HEK293T (cell line): ENCODE data around the gene RFK.

Experiments used
- CTCF ChIA-PET: fragments of 350-600 bp; formaldehyde crosslinking; extraction: SDS; loops from one replicate; lab custom pipeline; 2021; ENCODE audit warnings: antibody characterized with exemption, inconsistent platforms; lab: Yijun Ruan, JAX
- POLR2A ChIA-PET: fragments of 350-600 bp; formaldehyde crosslinking; extraction: SDS; loops from one replicate; lab custom pipeline; 2020; ENCODE audit warnings: antibody characterized with exemption, inconsistent platforms; lab: Yijun Ruan, JAX
- DNase-seq: peaks from one replicate; pipeline ENCODE4 v3.0.0; 2012; ENCODE audit warnings: mixed read lengths; ENCODE audit errors: extremely low spot score
- ARNT ChIP-seq: fragments of 450-650 bp; IDR thresholded peaks from 2 replicates; pipeline ENCODE4 v1.6.1; 2017; ENCODE audit warnings: mild to moderate bottlenecking
- BHLHE40 ChIP-seq: fragments of 450-650 bp; IDR thresholded peaks from 2 replicates; pipeline ENCODE4 v1.6.1; 2016; ENCODE audit warnings: mild to moderate bottlenecking, moderate library complexity, borderline replicate concordance
- CTBP1 ChIP-seq: fragments of 450-650 bp; IDR thresholded peaks from 2 replicates; pipeline ENCODE4 v1.6.1; 2016; ENCODE audit warnings: borderline replicate concordance
- ELF4 ChIP-seq: fragments of 450-650 bp; IDR thresholded peaks from 2 replicates; pipeline ENCODE4 v1.6.1; 2017; ENCODE audit warnings: antibody characterized with exemption
- FOXA1 ChIP-seq: fragments of 450-650 bp; IDR thresholded peaks from 2 replicates; pipeline ENCODE4 v1.6.1; 2016; ENCODE audit warnings: mild to moderate bottlenecking
- FOXK2 ChIP-seq: fragments of 450-650 bp; IDR thresholded peaks from 2 replicates; pipeline ENCODE4 v1.6.1; 2016; ENCODE audit warnings: mild to moderate bottlenecking
- FOXM1 ChIP-seq: fragments of 450-650 bp; IDR thresholded peaks from 2 replicates; pipeline ENCODE4 v1.6.1; 2017; ENCODE audit warnings: mild to moderate bottlenecking, borderline replicate concordance
- HDGF ChIP-seq: fragments of 450-650 bp; IDR thresholded peaks from 2 replicates; pipeline ENCODE4 v1.6.1; 2017; ENCODE audit warnings: antibody characterized with exemption, borderline replicate concordance
- L3MBTL2 ChIP-seq: fragments of 450-650 bp; conservative IDR thresholded peaks from 2 replicates; pipeline ENCODE4 v1.6.1; 2016; ENCODE audit warnings: mild to moderate bottlenecking
- LEF1 ChIP-seq: fragments of 450-650 bp; IDR thresholded peaks from 2 replicates; pipeline ENCODE4 v1.6.1; 2017; ENCODE audit warnings: mild to moderate bottlenecking, borderline replicate concordance
- NFRKB ChIP-seq: fragments of 450-650 bp; IDR thresholded peaks from 2 replicates; pipeline ENCODE4 v1.6.1; 2016; ENCODE audit warnings: mild to moderate bottlenecking, moderate library complexity
- SP1 ChIP-seq: fragments of 450-650 bp; IDR thresholded peaks from 2 replicates; pipeline ENCODE4 v1.6.1; 2017
- SUZ12 ChIP-seq: fragments of 450-650 bp; IDR thresholded peaks from 2 replicates; pipeline ENCODE4 v1.6.1; 2016; ENCODE audit warnings: mild to moderate bottlenecking
- TARDBP ChIP-seq: fragments of 450-650 bp; IDR thresholded peaks from 2 replicates; pipeline ENCODE4 v1.6.1; 2016
- ZNF384 ChIP-seq: fragments of 450-650 bp; IDR thresholded peaks from 2 replicates; pipeline ENCODE4 v1.6.1; 2016
- TF ChIP-seq, protein P1 (sequence below): fragments of 450-650 bp; IDR thresholded peaks from 2 replicates; pipeline ENCODE4 v1.6.1; 2016

Gene RFK

DNA sequence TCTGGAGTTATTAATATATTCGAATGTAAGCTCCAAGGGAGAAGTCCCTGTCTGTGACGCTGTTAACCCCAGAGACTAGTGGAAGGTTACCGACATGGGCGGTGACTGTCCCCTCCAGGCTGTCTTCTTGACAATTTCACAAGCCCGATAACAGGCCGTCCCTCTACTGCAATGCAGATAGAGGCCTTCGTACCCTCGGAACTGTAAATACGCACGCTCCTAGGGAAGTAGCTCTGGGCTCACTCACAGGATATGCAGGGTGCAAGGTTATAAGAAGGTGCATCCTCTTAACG lies 680 bp upstream of the RFK start:
- 0 out of 2 replicates have a peak, but pooled peaks have one; percentile 33 for TF ChIP-seq L3MBTL2
- TF ChIP-seq FOXK2: no peak
- TF ChIP-seq ELF4: no peak
- DNase-seq: peak; percentile 45
- ChIA-PET CTCF (no interaction called here), POLR2A (interaction anchor here (0.9 to 1.9 kb wide), 11 partner anchors 11 to 1368 kb away, joined by 3 to 12 read pairs (median 4); no protein-coding TSS in a partner anchor)

DNA sequence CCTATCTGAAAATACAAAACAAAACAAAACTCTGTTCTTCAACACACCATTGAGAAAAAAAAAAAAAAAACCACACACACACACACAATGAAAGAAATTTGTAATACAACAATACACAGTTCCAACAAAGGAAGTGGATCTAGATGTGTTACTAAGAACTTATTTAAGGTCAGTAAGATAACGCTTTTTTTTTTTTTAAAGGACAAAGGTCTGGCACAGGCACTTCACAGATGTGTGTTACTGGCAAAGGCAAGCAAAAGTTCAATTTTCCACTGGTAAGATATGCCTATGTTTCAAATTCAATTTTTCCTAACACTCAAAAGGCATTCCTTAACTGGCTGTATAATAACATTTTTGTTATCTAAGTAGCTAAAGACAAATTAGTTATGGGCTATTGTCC lies 3.6 kb downstream of the RFK start:
- ChIA-PET CTCF (no interaction called here), POLR2A (no interaction called here)
- no peak for DNase-seq
- no peak for TF ChIP-seq ZNF384
- no peak for TF ChIP-seq SP1
- TF ChIP-seq ELF4: no peak
- no peak for TF ChIP-seq LEF1
- TF ChIP-seq FOXA1: no peak
- no peak for TF ChIP-seq FOXM1
- TF ChIP-seq HDGF: no peak
- no peak for TF ChIP-seq ARNT
- no peak for TF ChIP-seq TARDBP
- TF ChIP-seq SUZ12: no peak
- no peak for TF ChIP-seq BHLHE40
- no peak for TF ChIP-seq L3MBTL2
- no peak for TF ChIP-seq FOXK2

DNA sequence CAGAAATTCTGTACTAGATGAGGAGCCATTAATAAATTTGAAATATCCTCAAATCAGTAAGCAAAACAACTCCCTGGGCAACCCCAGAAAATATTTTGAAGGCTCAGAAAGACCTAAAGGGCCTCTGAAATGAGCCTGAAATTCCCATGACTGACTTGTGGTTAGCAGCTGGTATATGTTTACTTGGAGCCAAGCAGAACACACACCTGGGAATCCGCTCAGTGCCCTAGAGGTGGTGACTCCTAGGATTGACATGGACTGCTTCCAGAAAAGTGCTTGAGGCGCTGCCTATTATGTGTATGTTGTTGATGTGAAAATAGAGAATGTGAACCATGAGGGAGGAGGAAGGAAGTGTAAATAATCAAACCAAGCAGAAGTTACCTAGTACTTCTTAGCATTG lies 14.7 kb downstream of the RFK start:
- ChIA-PET POLR2A (interaction anchor here (1.0 kb wide), 1 partner anchor 15 kb away, joined by 3 read pairs; the partner anchor contains the start of gene RFK), CTCF (interaction anchor here (0.6 kb wide), 1 partner anchor 387 kb away, joined by 5 read pairs; no protein-coding TSS in a partner anchor)
- TF ChIP-seq SP1: no peak
- no peak for TF ChIP-seq TARDBP
- TF ChIP-seq HDGF: no peak
- TF ChIP-seq LEF1: no peak
- no peak for TF ChIP-seq L3MBTL2
- DNase-seq: no peak

DNA sequence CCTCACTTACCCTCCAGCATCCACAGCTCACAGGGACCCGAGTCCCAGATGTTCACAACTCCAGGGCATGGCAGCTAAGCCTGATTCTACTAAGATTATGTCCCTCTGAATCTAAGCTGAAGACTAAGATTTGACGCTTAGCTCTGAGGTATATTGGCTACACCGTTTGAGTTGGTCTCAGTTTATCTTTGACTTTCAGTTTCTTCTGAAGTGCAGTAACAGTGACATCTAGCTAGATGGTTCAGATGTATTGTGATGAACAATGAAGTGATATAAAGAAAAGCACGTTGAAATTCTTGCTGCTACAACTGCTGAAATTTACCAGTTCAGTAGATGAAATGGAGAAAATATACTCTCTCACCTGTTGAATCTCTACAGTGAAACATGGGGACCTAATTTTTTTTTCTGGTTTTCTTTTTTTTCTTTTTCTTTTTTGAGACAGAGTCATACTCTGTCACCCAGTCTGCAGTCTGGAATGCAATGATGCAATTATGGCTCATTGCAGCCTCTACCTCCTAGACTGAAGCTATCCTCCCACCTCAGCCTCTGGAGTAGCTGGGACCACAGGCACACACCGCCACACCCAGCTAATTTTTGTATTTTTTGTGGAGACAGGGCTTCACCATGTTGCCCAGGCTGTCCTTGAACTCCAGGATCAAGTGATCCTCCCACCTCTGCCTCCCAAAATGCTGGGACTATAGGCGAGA lies 15.7 kb downstream of the RFK start:
- DNase-seq: no peak
- TF ChIP-seq ARNT: no peak
- TF ChIP-seq FOXA1: no peak
- TF ChIP-seq, protein P1, sequence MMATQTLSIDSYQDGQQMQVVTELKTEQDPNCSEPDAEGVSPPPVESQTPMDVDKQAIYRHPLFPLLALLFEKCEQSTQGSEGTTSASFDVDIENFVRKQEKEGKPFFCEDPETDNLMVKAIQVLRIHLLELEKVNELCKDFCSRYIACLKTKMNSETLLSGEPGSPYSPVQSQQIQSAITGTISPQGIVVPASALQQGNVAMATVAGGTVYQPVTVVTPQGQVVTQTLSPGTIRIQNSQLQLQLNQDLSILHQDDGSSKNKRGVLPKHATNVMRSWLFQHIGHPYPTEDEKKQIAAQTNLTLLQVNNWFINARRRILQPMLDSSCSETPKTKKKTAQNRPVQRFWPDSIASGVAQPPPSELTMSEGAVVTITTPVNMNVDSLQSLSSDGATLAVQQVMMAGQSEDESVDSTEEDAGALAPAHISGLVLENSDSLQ: no peak
- POLR2A ChIA-PET: interaction anchor here (1.1 kb wide), 1 partner anchor 16 kb away, joined by 4 read pairs; the partner anchor contains the start of gene RFK
- CTCF ChIA-PET: interaction anchor here (0.6 kb wide), 1 partner anchor 386 kb away, joined by 5 read pairs; no protein-coding TSS in a partner anchor

DNA sequence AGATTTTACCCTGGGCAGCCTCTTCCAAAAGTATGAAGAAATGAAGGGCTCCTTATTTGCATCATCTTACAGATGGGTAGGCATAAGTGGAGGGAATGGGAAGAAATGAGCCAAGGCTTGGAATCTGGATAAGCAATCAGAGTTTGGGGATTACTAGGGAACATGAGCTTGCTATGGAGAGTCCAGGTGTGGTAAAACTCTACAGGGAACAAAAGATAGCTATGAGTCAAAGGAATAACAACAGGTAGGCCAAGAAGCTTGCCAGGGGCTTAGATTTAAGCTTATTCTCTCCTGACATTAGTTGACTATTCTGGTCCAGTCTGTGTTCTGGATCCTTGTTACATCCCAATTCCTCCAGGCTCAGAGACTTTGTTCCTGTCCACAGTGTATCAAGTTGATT lies 16.4 kb downstream of the RFK start:
- ChIA-PET CTCF (no interaction called here), POLR2A (interaction anchor here (1.1 kb wide), 1 partner anchor 17 kb away, joined by 4 read pairs; the partner anchor contains the start of gene RFK)
- TF ChIP-seq ARNT: no peak
- TF ChIP-seq, protein P1: no peak
- TF ChIP-seq CTBP1: no peak
- no peak for TF ChIP-seq FOXA1
- TF ChIP-seq SP1: no peak
- TF ChIP-seq L3MBTL2: no peak
- TF ChIP-seq LEF1: no peak
- TF ChIP-seq HDGF: no peak
- no peak for TF ChIP-seq BHLHE40
- no peak for TF ChIP-seq SUZ12
- no peak for DNase-seq

GRCh38 chr9:76374783-76375559 lies 19.3 kb downstream of the RFK start:
- CTCF ChIA-PET: no interaction called here
- TF ChIP-seq, protein P1: no peak
- no peak for TF ChIP-seq FOXK2
- TF ChIP-seq SP1: no peak
- no peak for TF ChIP-seq FOXA1
- TF ChIP-seq LEF1: no peak
- no peak for TF ChIP-seq SUZ12
- no peak for TF ChIP-seq ZNF384
- no peak for TF ChIP-seq BHLHE40
- no peak for TF ChIP-seq TARDBP
- no peak for TF ChIP-seq ARNT
- TF ChIP-seq NFRKB: no peak
- no peak for TF ChIP-seq HDGF
- no peak for TF ChIP-seq FOXM1
- TF ChIP-seq CTBP1: no peak
- TF ChIP-seq L3MBTL2: no peak
- no peak for TF ChIP-seq ELF4
- POLR2A ChIA-PET: interaction anchor here (0.9 kb wide), 1 partner anchor 485 kb away, joined by 3 read pairs; the partner anchor contains the start of gene PCSK5
- DNase-seq: peak; percentile 41
